HG02759 (cell line): Measurements from ENCODE around the gene SPPL2A.
"Not testable (repeated sequence)": the region's sequence is repeated elsewhere in the genome, so short reads cannot be mapped to it uniquely, and the experiment has no call there.

Experiments
- ATAC-seq: cut with Tn5 transposase; IDR thresholded peaks from one replicate; pipeline ENCODE4 v1.9.1; 2021; ENCODE audit warnings: mild to moderate bottlenecking, moderate library complexity; ENCODE audit not compliant: unreplicated experiment

Gene SPPL2A

GRCh38 chr15:50773389-50773788, 7.9 kb upstream of the SPPL2A start:
- ATAC-seq = no peak

GRCh38 chr15:50767332-50767861, 1.9 kb upstream of the SPPL2A start:
- ATAC-seq = no peak

GRCh38 chr15:50764461-50765194, 878 bp downstream of the SPPL2A start:
- no peak for ATAC-seq

- no peak for ATAC-seq
Measured at GRCh38 chr15:50758712-50759205, 6.7 kb downstream of the SPPL2A start.

GRCh38 chr15:50753463-50753862, 12.0 kb downstream of the SPPL2A start:
- ATAC-seq = no peak

GRCh38 chr15:50751394-50751793, 14.1 kb downstream of the SPPL2A start:
- ATAC-seq = no peak

- ATAC-seq = no peak
Measured at GRCh38 chr15:50750227-50750705, 15.2 kb downstream of the SPPL2A start.

GRCh38 chr15:50747523-50747922, 18.0 kb downstream of the SPPL2A start:
- ATAC-seq = no peak

- no peak for ATAC-seq
Measured at GRCh38 chr15:50744601-50745000, 20.9 kb downstream of the SPPL2A start.

- no peak for ATAC-seq
Measured at GRCh38 chr15:50740955-50741354, 24.6 kb downstream of the SPPL2A start.

- no peak for ATAC-seq
Measured at GRCh38 chr15:50736823-50737222, 28.7 kb downstream of the SPPL2A start.

- ATAC-seq = no peak
Measured at GRCh38 chr15:50735156-50735555, 30.4 kb downstream of the SPPL2A start.

- no peak for ATAC-seq
Measured at GRCh38 chr15:50726315-50726714, 39.2 kb downstream of the SPPL2A start.

GRCh38 chr15:50718700-50719125, 46.8 kb downstream of the SPPL2A start:
- no peak for ATAC-seq

GRCh38 chr15:50712018-50712417, 53.5 kb downstream of the SPPL2A start:
- ATAC-seq = no peak

GRCh38 chr15:50710585-50710984, 54.9 kb downstream of the SPPL2A start:
- no peak for ATAC-seq

- no peak for ATAC-seq
Measured at GRCh38 chr15:50707878-50708427, 57.6 kb downstream of the SPPL2A start.

- no peak for ATAC-seq
Measured at GRCh38 chr15:50702762-50703334, 62.7 kb downstream of the SPPL2A start.

- ATAC-seq = no peak
Measured at GRCh38 chr15:50698101-50698500, 67.4 kb downstream of the SPPL2A start.

GRCh38 chr15:50697109-50697797, 68.3 kb downstream of the SPPL2A start:
- no peak for ATAC-seq

GRCh38 chr15:50694634-50695165, 70.8 kb downstream of the SPPL2A start:
- ATAC-seq = not testable (repeated sequence)
